HEK293 (cell line): ENCODE data around the gene ZNF37A.

Source experiments
- ZBTB21 ChIP-seq: fragments of 450-650 bp; formaldehyde crosslinking; IDR thresholded peaks from 2 replicates; pipeline ENCODE4 v1.5.1; 2017; ENCODE audit warnings: missing biosample characterization, missing genetic modification characterization
- ZNF221 ChIP-seq: fragments of 450-650 bp; formaldehyde crosslinking; IDR thresholded peaks from 2 replicates; pipeline ENCODE4 v1.5.1; 2017; ENCODE audit warnings: missing biosample characterization, missing genetic modification characterization, borderline replicate concordance
- ZNF423 ChIP-seq: fragments of 450-650 bp; formaldehyde crosslinking; IDR thresholded peaks from 2 replicates; pipeline ENCODE4 v1.5.1; 2016; ENCODE audit warnings: missing biosample characterization, missing genetic modification characterization
- TF ChIP-seq, protein P1 (sequence below): fragments of 450-650 bp; formaldehyde crosslinking; IDR thresholded peaks from 2 replicates; pipeline ENCODE4 v1.5.1; 2016; ENCODE audit warnings: missing biosample characterization, missing genetic modification characterization

DNA sequence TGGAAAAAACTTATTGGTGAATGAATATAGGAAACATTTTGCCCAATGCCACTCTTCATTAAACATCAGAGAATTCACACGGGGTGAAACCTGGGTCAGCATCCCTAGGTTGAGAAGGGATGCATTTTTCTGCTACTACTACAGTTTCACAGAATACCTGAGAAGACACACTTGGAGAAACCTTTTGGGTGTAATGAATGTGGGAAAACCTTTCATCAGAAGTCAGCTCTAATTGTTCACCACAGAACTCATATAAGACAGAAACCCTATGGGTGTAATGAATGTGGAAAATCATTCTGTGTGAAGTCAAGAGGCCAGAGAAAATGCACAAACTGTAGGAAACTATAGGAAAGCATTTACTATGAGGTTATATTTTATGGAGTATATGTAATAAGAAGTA, 24.9 kb downstream of the ZNF37A start:
- TF ChIP-seq, protein P1, sequence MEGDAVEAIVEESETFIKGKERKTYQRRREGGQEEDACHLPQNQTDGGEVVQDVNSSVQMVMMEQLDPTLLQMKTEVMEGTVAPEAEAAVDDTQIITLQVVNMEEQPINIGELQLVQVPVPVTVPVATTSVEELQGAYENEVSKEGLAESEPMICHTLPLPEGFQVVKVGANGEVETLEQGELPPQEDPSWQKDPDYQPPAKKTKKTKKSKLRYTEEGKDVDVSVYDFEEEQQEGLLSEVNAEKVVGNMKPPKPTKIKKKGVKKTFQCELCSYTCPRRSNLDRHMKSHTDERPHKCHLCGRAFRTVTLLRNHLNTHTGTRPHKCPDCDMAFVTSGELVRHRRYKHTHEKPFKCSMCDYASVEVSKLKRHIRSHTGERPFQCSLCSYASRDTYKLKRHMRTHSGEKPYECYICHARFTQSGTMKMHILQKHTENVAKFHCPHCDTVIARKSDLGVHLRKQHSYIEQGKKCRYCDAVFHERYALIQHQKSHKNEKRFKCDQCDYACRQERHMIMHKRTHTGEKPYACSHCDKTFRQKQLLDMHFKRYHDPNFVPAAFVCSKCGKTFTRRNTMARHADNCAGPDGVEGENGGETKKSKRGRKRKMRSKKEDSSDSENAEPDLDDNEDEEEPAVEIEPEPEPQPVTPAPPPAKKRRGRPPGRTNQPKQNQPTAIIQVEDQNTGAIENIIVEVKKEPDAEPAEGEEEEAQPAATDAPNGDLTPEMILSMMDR (tag by site-specific recombination): no peak
- TF ChIP-seq ZNF423 (no peak), ZBTB21 (tag by site-specific recombination) (no peak), ZNF221 (no peak)
